Left hindlimb (tissue), 1 donor: ENCODE results near the gene SPOCD1.

Source experiments
- DNase-seq: peaks from one replicate; pipeline ENCODE4 v3.0.0-alpha.2; 2018

The SPOCD1 gene

GRCh38 chr1:31799895-31800673 lies 15.7 kb downstream of the SPOCD1 start:
- DNase-seq: peak; percentile 34

- DNase-seq: peak; percentile 35
Observed at GRCh38 chr1:31799196-31799894, 16.5 kb downstream of the SPOCD1 start.

- no peak for DNase-seq
Observed at GRCh38 chr1:31798433-31799195, 17.2 kb downstream of the SPOCD1 start.

GRCh38 chr1:31798086-31798432 lies 17.8 kb downstream of the SPOCD1 start:
- no peak for DNase-seq

GRCh38 chr1:31797216-31797615 lies 18.6 kb downstream of the SPOCD1 start:
- no peak for DNase-seq

- no peak for DNase-seq
Observed at GRCh38 chr1:31796707-31797106, 19.1 kb downstream of the SPOCD1 start.

- DNase-seq: no peak
Observed at GRCh38 chr1:31795801-31796621, 19.8 kb downstream of the SPOCD1 start.

GRCh38 chr1:31795096-31795675 lies 20.6 kb downstream of the SPOCD1 start:
- DNase-seq: no peak

- DNase-seq: no peak
Observed at GRCh38 chr1:31793586-31794285, 22.1 kb downstream of the SPOCD1 start.

GRCh38 chr1:31793086-31793485 lies 22.7 kb downstream of the SPOCD1 start:
- DNase-seq: no peak

GRCh38 chr1:31792541-31792940 lies 23.3 kb downstream of the SPOCD1 start:
- DNase-seq: no peak

- no peak for DNase-seq
Observed at GRCh38 chr1:31792116-31792515, 23.7 kb downstream of the SPOCD1 start.

- no peak for DNase-seq
Observed at GRCh38 chr1:31791131-31791858, 24.5 kb downstream of the SPOCD1 start.

- no peak for DNase-seq
Observed at GRCh38 chr1:31790641-31791091, 25.2 kb downstream of the SPOCD1 start.

- DNase-seq: no peak
Observed at GRCh38 chr1:31790140-31790539, 25.7 kb downstream of the SPOCD1 start.

GRCh38 chr1:31789259-31790065 lies 26.4 kb downstream of the SPOCD1 start:
- DNase-seq: peak; percentile 96

- DNase-seq: no peak
Observed at GRCh38 chr1:31788825-31789256, 27.0 kb downstream of the SPOCD1 start.

- peak; percentile 94 for DNase-seq
Observed at GRCh38 chr1:31788138-31788824, 27.5 kb downstream of the SPOCD1 start.

GRCh38 chr1:31787786-31788137 lies 28.1 kb downstream of the SPOCD1 start:
- no peak for DNase-seq
